BE2C (cell line): ENCODE results near the gene ZBTB42.

ENCODE experiments used
- DNase-seq: peaks from one replicate; pipeline ENCODE4 v3.0.0-alpha.2; 2020
- H3K27me3 ChIP-seq: fragments of 250-450 bp; sonication (Bioruptor Pico); 2 replicates; pipeline ENCODE4 v1.5.1; 2020; ENCODE audit warnings: mild to moderate bottlenecking
- H3K36me3 ChIP-seq: fragments of 250-450 bp; sonication (Bioruptor Pico); 2 replicates; pipeline ENCODE4 v1.5.1; 2020; ENCODE audit warnings: mild to moderate bottlenecking
- H3K4me1 ChIP-seq: fragments of 250-450 bp; sonication (Bioruptor Pico); 2 replicates; pipeline ENCODE4 v1.5.1; 2020
- H3K4me3 ChIP-seq: 2 replicates; pipeline ENCODE4 v1.5.1; 2011; ENCODE audit warnings: low read depth, low read length
- H3K9me3 ChIP-seq: fragments of 250-450 bp; sonication (Bioruptor Pico); 2 replicates; pipeline ENCODE4 v1.5.1; 2020
- TF ChIP-seq, protein P1 (sequence below): IDR thresholded peaks from 2 replicates; pipeline ENCODE4 v1.5.1; 2012; ENCODE audit warnings: mild to moderate bottlenecking, low read depth, low read length

The ZBTB42 gene

DNA sequence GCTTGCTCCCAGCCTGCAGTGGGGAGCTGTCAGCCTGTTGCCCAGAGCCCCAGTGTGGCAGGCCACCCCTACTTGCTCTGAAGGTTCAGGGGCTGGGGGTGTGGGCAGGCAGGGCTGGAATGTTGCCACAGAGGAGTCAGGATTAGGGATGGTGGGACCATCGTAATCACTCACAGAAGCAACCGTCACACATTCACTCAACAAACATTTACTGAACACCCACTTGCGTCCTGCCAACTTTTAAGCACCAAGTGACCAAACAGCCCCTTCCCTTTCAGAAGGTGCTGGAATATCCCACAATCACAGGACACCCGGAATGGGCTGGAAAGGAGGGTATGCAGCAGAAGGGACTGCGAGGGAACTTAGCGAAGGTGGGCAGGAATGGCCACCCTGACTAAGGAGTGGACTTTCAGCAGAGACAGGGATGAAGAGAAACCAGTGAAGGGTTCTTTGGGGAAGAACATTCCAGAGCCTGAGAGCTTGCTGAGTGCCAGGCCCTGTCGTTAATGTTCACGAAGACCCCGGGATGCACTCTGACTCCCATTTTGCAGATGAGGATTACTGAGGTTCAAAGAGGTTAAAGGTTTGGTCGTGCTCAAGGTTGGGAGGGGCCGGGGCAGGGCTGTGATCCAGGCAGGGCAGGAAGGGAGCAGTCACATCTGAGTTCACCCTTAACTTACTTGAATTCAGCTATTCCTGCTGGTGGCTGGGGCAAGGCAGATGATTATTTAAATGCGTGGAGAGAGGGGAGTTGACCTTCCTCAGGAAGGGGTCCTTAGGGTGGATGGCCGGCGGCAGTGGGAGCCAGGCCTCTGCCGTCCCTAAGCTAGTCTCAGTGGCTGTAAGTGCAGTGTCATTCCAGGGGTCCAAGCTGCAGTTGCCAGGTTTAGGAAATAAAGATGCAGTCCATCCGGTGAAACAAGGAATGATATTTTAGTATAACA, 2.3 kb upstream of the ZBTB42 start:
- DNase-seq: no peak

DNA sequence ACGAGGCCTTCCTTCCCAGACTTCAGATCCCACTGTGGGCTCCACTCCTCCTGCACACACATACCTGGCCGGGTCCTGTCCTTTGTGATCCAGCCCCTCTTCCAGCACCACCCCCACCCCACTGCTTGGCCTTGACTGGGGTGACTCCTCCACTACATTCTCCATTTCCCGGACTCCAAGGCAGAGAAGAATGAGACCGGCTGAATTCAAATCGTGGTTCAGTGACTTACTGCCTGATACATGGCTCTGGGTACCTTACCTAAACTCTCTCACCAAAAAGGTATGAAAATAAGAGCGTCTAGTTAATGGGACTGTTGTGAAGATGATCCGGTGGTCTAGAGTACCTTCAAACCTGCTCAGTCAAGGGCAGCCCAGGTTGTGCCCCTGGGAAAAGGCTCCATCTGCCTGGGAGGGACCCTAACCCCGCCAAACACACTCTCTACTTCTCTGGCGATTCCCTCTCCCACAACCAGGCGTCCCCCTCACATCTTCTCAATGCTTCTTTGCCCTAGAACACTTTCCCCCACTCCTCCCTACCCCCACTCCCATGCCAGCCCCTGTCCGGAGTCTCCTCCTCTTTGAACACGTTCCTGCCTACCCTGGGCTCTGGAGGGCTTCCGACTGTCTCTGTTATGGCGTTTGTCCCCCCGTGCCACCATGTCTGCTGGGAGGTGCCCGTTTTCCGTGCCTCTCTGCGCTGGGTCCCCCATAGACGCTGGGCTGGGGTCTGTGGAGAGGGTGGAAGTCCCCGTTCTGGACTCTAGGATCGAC, 1.5 kb upstream of the ZBTB42 start:
- Histone ChIP-seq H3K4me1 (peaks cover 20% of the 10 kb centered on the region), H3K27me3 (peaks cover 11% of the 10 kb centered on the region), H3K4me3 (peak overlapping the region; percentile 43), H3K36me3 (no peaks in the 10 kb centered on the region), H3K9me3 (no peaks in the 10 kb centered on the region)
- TF ChIP-seq, protein P1, sequence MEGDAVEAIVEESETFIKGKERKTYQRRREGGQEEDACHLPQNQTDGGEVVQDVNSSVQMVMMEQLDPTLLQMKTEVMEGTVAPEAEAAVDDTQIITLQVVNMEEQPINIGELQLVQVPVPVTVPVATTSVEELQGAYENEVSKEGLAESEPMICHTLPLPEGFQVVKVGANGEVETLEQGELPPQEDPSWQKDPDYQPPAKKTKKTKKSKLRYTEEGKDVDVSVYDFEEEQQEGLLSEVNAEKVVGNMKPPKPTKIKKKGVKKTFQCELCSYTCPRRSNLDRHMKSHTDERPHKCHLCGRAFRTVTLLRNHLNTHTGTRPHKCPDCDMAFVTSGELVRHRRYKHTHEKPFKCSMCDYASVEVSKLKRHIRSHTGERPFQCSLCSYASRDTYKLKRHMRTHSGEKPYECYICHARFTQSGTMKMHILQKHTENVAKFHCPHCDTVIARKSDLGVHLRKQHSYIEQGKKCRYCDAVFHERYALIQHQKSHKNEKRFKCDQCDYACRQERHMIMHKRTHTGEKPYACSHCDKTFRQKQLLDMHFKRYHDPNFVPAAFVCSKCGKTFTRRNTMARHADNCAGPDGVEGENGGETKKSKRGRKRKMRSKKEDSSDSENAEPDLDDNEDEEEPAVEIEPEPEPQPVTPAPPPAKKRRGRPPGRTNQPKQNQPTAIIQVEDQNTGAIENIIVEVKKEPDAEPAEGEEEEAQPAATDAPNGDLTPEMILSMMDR: peak; percentile 37
- DNase-seq: peak; percentile 57

More for the DNA sequence above, 2.3 kb upstream of the ZBTB42 start:
- TF ChIP-seq, protein P1: no peak
- Histone ChIP-seq H3K9me3 (no peaks in the 10 kb centered on the region), H3K4me1 (peaks cover 20% of the 10 kb centered on the region), H3K4me3 (no peak overlapping the region), H3K36me3 (no peaks in the 10 kb centered on the region), H3K27me3 (peaks cover 11% of the 10 kb centered on the region)

DNA sequence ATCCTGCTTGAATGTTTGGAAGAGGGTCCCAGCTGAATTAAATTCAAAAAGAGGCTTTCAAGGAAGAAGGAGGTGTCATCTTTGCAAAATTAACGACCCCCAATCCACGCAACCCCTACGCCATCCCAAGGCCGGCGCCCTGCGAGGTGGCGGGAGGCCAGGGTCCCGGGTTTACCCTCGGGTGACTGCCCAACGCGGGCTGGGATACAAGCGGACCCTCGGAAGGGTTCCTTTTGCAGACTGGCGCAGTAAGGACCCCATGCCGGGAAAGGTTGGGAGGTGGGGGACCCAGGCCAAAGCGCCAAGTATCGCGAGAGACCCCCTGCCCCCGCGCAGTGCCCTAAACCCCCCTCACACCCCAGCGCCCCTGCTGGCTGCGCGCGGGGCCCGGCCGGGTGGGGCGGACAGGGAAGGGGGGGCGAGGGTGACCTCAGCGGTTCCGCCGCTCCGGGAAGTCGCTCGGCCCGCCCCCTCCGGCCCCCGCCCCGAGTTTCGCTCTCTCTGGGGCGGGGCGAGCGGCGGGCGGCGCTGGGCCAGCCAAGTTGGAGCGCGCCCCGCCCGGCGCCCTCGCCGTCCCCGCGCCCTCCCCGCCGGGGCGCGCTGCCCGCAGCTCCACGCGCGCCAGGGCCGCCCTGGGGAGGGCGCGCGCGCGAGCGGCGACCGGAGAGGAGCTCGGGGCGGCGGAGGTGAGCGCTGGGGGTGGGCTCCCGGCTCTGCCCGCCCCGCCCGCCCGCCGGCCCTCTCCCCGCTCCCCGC, 708 bp upstream of the ZBTB42 start:
- peak; percentile 80 for DNase-seq
- H3K4me1 ChIP-seq: peaks cover 20% of the 10 kb centered on the region
- TF ChIP-seq, protein P1: no peak
- H3K9me3 ChIP-seq: no peaks in the 10 kb centered on the region
- no peaks in the 10 kb centered on the region for H3K36me3 ChIP-seq
- H3K4me3 ChIP-seq: peak overlapping the region; percentile 43
- peaks cover 11% of the 10 kb centered on the region for H3K27me3 ChIP-seq

DNA sequence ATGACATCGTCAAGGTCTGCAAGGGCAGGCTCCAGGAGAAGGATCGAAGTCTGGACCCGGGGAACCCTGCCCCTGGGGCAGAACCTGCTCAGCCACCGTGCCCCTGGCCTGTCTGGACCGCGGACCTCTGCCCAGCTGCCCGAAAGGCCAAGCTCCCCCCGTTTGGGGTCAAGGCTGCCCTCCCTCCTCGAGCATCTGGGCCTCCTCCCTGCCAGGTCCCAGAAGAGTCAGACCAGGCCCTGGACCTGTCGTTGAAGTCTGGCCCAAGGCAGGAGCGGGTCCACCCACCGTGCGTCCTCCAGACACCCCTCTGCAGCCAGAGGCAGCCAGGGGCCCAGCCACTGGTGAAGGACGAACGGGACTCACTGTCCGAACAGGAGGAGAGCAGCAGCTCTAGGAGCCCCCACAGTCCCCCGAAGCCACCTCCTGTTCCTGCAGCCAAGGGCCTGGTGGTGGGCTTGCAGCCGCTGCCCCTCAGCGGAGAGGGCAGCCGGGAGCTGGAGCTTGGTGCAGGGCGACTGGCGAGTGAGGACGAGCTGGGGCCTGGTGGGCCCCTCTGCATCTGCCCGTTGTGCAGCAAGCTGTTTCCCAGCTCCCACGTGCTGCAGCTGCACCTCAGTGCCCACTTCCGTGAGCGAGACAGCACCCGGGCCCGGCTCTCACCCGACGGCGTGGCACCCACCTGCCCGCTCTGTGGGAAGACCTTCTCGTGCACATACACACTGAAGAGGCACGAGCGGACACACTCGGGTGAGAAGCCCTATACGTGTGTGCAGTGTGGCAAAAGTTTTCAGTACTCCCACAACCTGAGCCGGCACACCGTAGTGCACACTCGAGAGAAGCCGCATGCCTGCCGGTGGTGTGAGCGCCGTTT, 856 bp downstream of the ZBTB42 start:
- H3K27me3 ChIP-seq: peaks cover 11% of the 10 kb centered on the region
- TF ChIP-seq, protein P1: no peak
- peaks cover 10% of the 10 kb centered on the region for H3K4me1 ChIP-seq

DNA sequence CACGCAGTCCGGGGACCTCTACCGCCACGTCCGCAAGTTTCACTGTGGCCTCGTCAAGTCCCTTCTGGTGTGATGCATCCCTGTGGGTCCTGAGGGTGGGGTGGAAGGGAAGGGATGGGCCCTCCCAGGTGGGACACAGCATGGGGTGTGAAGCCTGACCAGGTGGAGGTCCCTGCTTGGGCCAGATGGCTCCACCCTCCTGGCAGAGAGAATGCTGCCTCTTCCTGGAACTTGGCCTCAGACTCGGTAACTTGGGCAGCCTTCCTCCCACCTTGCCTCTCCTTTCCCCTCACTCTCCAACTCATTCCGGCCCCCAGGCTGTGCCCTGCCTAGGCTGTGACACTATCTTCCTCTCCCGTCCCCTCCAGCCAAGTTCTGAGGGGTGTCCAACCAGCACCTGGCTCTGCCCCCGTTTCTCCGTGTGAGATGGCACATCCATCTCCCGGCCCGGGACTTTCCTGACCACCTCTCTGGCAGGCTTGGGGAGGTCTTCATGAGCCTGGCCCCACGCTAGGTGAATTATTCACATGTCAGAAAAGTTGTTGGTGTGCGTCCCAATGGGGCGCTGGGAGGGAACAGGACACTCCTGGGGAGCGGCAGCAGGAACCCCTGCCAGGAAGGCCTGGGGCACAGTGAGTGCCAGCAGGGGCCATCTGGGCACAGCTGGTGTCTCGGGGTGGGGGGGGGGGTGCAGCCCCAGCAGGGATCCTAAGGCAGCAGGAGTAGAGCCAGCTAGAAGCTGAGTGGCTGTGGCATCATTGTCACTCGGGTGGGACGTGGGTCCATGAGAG, 1.7 kb downstream of the ZBTB42 start:
- H3K4me1 ChIP-seq: peaks cover 4% of the 10 kb centered on the region
- no peaks in the 10 kb centered on the region for H3K9me3 ChIP-seq
- TF ChIP-seq, protein P1: no peak
- no peak overlapping the region for H3K4me3 ChIP-seq
- no peak for DNase-seq
- peaks cover 11% of the 10 kb centered on the region for H3K27me3 ChIP-seq
- H3K36me3 ChIP-seq: no peaks in the 10 kb centered on the region

More for the DNA sequence above, 856 bp downstream of the ZBTB42 start:
- H3K4me3 ChIP-seq: peak overlapping the region; percentile 61
- DNase-seq: peak; percentile 12
- no peaks in the 10 kb centered on the region for H3K9me3 ChIP-seq
- no peaks in the 10 kb centered on the region for H3K36me3 ChIP-seq
